Measurements from ENCODE around the gene BLNK.

The BLNK gene

GRCh38 chr10:96249264-96249663, 22.1 kb downstream of the BLNK start:
- no peak for TF ChIP-seq ZBTB7A (IDR thresholded peaks at IDR 0.05; ENCODE audit: low read depth)
- no peak for TF ChIP-seq RAD21 (IDR thresholded peaks at IDR 0.05; ENCODE audit: low read depth)
- no peak for TF ChIP-seq TCF12 (IDR thresholded peaks at IDR 0.05; ENCODE audit: low read depth)
- no peak for TF ChIP-seq CREB1 (IDR thresholded peaks at IDR 0.05; ENCODE audit: low read depth)
- no peak for TF ChIP-seq TAF1 (IDR thresholded peaks at IDR 0.05; ENCODE audit: low read depth)
- TF ChIP-seq USF1 (IDR thresholded peaks at IDR 0.05), result no peak
- TF ChIP-seq YY1 (IDR thresholded peaks at IDR 0.05; ENCODE audit: low read depth), result no peak
- TF ChIP-seq FOXM1 (IDR thresholded peaks at IDR 0.05; ENCODE audit: borderline replicate concordance, low read depth), result no peak
- no peak for TF ChIP-seq NFIC (IDR thresholded peaks at IDR 0.05)
- no peak for TF ChIP-seq CEBPB (IDR thresholded peaks at IDR 0.05)
- TF ChIP-seq TEAD4 (IDR thresholded peaks at IDR 0.05), result no peak
- TF ChIP-seq REST (IDR thresholded peaks at IDR 0.05; ENCODE audit: low read depth), result no peak
- no peak for TF ChIP-seq EP300 (IDR thresholded peaks at IDR 0.05; ENCODE audit: borderline replicate concordance)
- no peak for TF ChIP-seq MAX (IDR thresholded peaks at IDR 0.05)

- TF ChIP-seq RAD21 (IDR thresholded peaks at IDR 0.05; ENCODE audit: low read depth) (no peak), TEAD4 (IDR thresholded peaks at IDR 0.05) (no peak), TCF12 (IDR thresholded peaks at IDR 0.05; ENCODE audit: low read depth) (no peak), ZBTB7A (IDR thresholded peaks at IDR 0.05; ENCODE audit: low read depth) (no peak), USF1 (IDR thresholded peaks at IDR 0.05) (no peak), MAX (IDR thresholded peaks at IDR 0.05) (no peak), CEBPB (IDR thresholded peaks at IDR 0.05) (no peak), NFIC (IDR thresholded peaks at IDR 0.05) (no peak), CREB1 (IDR thresholded peaks at IDR 0.05; ENCODE audit: low read depth) (no peak), TAF1 (IDR thresholded peaks at IDR 0.05; ENCODE audit: low read depth) (no peak), EGR1 (IDR thresholded peaks at IDR 0.05) (no peak), YY1 (IDR thresholded peaks at IDR 0.05; ENCODE audit: low read depth) (no peak), EP300 (IDR thresholded peaks at IDR 0.05; ENCODE audit: borderline replicate concordance) (no peak)
Observed at GRCh38 chr10:96244354-96244753, 27.0 kb downstream of the BLNK start.

GRCh38 chr10:96243296-96243695, 28.1 kb downstream of the BLNK start:
- TF ChIP-seq CREB1 (IDR thresholded peaks at IDR 0.05; ENCODE audit: low read depth), result no peak

- no peak for TF ChIP-seq EP300 (IDR thresholded peaks at IDR 0.05; ENCODE audit: borderline replicate concordance)
- TF ChIP-seq TEAD4 (IDR thresholded peaks at IDR 0.05), result no peak
- TF ChIP-seq CEBPB (IDR thresholded peaks at IDR 0.05), result no peak
- no peak for TF ChIP-seq FOXM1 (IDR thresholded peaks at IDR 0.05; ENCODE audit: borderline replicate concordance, low read depth)
- no peak for TF ChIP-seq USF1 (IDR thresholded peaks at IDR 0.05)
- no peak for TF ChIP-seq YY1 (IDR thresholded peaks at IDR 0.05; ENCODE audit: low read depth)
- TF ChIP-seq TCF12 (IDR thresholded peaks at IDR 0.05; ENCODE audit: low read depth), result no peak
- no peak for TF ChIP-seq CREB1 (IDR thresholded peaks at IDR 0.05; ENCODE audit: low read depth)
- TF ChIP-seq EGR1 (IDR thresholded peaks at IDR 0.05), result no peak
- no peak for TF ChIP-seq RAD21 (IDR thresholded peaks at IDR 0.05; ENCODE audit: low read depth)
- TF ChIP-seq TAF1 (IDR thresholded peaks at IDR 0.05; ENCODE audit: low read depth), result no peak
- TF ChIP-seq NFIC (IDR thresholded peaks at IDR 0.05), result no peak
- TF ChIP-seq REST (IDR thresholded peaks at IDR 0.05; ENCODE audit: low read depth), result no peak
- TF ChIP-seq ZBTB7A (IDR thresholded peaks at IDR 0.05; ENCODE audit: low read depth), result no peak
- no peak for TF ChIP-seq MAX (IDR thresholded peaks at IDR 0.05)
Observed at GRCh38 chr10:96242822-96243221, 28.5 kb downstream of the BLNK start.

- TF ChIP-seq NFIC (IDR thresholded peaks at IDR 0.05) (no peak), TCF12 (IDR thresholded peaks at IDR 0.05; ENCODE audit: low read depth) (no peak), MAX (IDR thresholded peaks at IDR 0.05) (no peak), CEBPB (IDR thresholded peaks at IDR 0.05) (no peak), CREB1 (IDR thresholded peaks at IDR 0.05; ENCODE audit: low read depth) (no peak), ZBTB7A (IDR thresholded peaks at IDR 0.05; ENCODE audit: low read depth) (no peak), YY1 (IDR thresholded peaks at IDR 0.05; ENCODE audit: low read depth) (no peak), RAD21 (IDR thresholded peaks at IDR 0.05; ENCODE audit: low read depth) (no peak), EP300 (IDR thresholded peaks at IDR 0.05; ENCODE audit: borderline replicate concordance) (no peak), TAF1 (IDR thresholded peaks at IDR 0.05; ENCODE audit: low read depth) (no peak), FOXM1 (IDR thresholded peaks at IDR 0.05; ENCODE audit: borderline replicate concordance, low read depth) (no peak), USF1 (IDR thresholded peaks at IDR 0.05) (no peak), REST (IDR thresholded peaks at IDR 0.05; ENCODE audit: low read depth) (no peak), TEAD4 (IDR thresholded peaks at IDR 0.05) (no peak), EGR1 (IDR thresholded peaks at IDR 0.05) (no peak)
Observed at GRCh38 chr10:96238646-96239623, 32.4 kb downstream of the BLNK start.
